MM.1S (cell line): ENCODE data around the gene CAPN12.
"Not testable (repeated sequence)": the region's sequence is repeated elsewhere in the genome, so short reads cannot be mapped to it uniquely, and the experiment has no call there.

Source experiments
- DNase-seq: peaks from one replicate; pipeline ENCODE4 v3.0.0-alpha.2; 2015
- H2AFZ ChIP-seq: fragments of 300-600 bp; sonication (generic); 2 replicates; pipeline ENCODE4 v1.6.0; 2016; ENCODE audit warnings: antibody characterized with exemption, low read length
- H3F3A ChIP-seq: fragments of 300-600 bp; sonication (generic); 2 replicates; pipeline ENCODE4 v1.6.1; 2016; ENCODE audit warnings: mild to moderate bottlenecking, antibody characterized with exemption, low read length, moderate library complexity, mixed read lengths; ENCODE audit not compliant: insufficient read depth
- H3K27ac ChIP-seq: fragments of 300-600 bp; sonication (generic); 2 replicates; pipeline ENCODE4 v1.5.1; 2016; ENCODE audit warnings: mild to moderate bottlenecking, low read length
- H3K27me3 ChIP-seq: fragments of 300-600 bp; sonication (generic); replicated peaks from 2 replicates; pipeline ENCODE4 v1.6.0; 2016; ENCODE audit warnings: low read length; ENCODE audit not compliant: insufficient read depth
- H3K36me3 ChIP-seq: fragments of 300-600 bp; sonication (generic); replicated peaks from 2 replicates; pipeline ENCODE4 v1.6.1; 2016; ENCODE audit warnings: mild to moderate bottlenecking, low read length, mixed read lengths; ENCODE audit not compliant: insufficient read depth
- H3K4me1 ChIP-seq: fragments of 300-600 bp; sonication (generic); 2 replicates; pipeline ENCODE4 v1.6.1; 2016; ENCODE audit warnings: low read length, mixed read lengths
- H3K4me2 ChIP-seq: fragments of 300-600 bp; sonication (generic); 2 replicates; pipeline ENCODE4 v1.6.0; 2016; ENCODE audit warnings: low read depth, low read length
- H3K4me3 ChIP-seq: fragments of 300-600 bp; sonication (generic); 2 replicates; pipeline ENCODE4 v1.5.1; 2016; ENCODE audit warnings: low read length, mixed read lengths
- H3K79me2 ChIP-seq: fragments of 300-600 bp; sonication (generic); 2 replicates; pipeline ENCODE4 v1.6.1; 2016; ENCODE audit warnings: mixed run types, low read length, mixed read lengths
- H3K9ac ChIP-seq: fragments of 300-600 bp; sonication (generic); 2 replicates; pipeline ENCODE4 v1.6.1; 2016; ENCODE audit warnings: low read length, mixed read lengths
- H3K9me2 ChIP-seq: fragments of 300-600 bp; sonication (generic); replicated peaks from 2 replicates; pipeline ENCODE4 v1.6.1; 2016; ENCODE audit warnings: mild to moderate bottlenecking, low read length, mixed read lengths; ENCODE audit not compliant: insufficient read depth
- H3K9me3 ChIP-seq: fragments of 300-600 bp; sonication (generic); replicated peaks from 2 replicates; pipeline ENCODE4 v1.6.1; 2016; ENCODE audit warnings: mild to moderate bottlenecking, low read length, mixed read lengths; ENCODE audit not compliant: insufficient read depth
- H4K20me1 ChIP-seq: fragments of 300-600 bp; sonication (generic); 2 replicates; pipeline ENCODE4 v1.6.1; 2016; ENCODE audit warnings: mild to moderate bottlenecking, low read length, moderate library complexity, mixed read lengths; ENCODE audit not compliant: insufficient read depth
- EZH2 ChIP-seq: fragments of 300-600 bp; sonication (generic); optimal IDR thresholded peaks from 2 replicates; pipeline ENCODE3; 2017; ENCODE audit warnings: low read depth, mild to moderate bottlenecking, antibody characterized with exemption, low read length, mixed read lengths
- EZH2phosphoT487 ChIP-seq: fragments of 300-600 bp; sonication (generic); IDR thresholded peaks from 2 replicates; pipeline ENCODE4 v1.6.1; 2018; ENCODE audit warnings: antibody characterized with exemption, low read length
- TF ChIP-seq, protein P1 (sequence below): fragments of 300-600 bp; sonication (generic); IDR thresholded peaks from 2 replicates; pipeline ENCODE4 v1.5.1; 2016; ENCODE audit warnings: antibody characterized with exemption, low read length, mixed read lengths

The CAPN12 gene

DNA sequence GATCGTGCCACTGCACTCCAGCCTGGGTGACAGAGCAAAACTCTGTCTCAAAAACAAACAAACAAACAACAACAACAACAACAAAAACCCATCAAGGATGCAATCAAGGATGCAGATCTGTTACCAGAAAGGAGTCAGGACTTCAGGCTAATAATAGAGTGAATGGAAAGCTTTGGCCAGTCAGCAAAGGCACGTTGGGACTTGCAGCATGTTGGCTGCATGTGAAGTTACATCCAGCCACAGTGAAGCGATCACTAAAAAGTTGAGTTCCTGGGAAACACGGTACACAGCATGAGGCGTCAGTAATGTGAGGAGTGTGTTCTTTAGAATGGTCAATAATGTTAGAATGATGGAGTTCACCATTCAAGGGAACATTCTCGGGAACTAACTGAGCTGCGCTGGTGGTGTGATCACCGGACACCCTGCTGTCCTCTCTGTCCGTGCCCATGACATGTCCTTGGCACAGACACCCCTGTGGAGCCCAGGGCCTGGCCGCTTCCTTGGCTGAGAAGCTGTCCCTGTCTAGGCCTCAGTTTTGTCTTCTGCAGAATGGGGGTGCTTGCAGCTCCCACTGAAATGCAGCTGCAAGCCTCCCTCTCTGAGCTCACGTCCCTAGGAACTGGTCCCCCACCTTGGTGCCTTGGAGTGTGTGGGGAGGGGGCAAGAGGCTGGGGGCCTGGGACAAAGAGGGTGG lies 42.4 kb upstream of the CAPN12 start:
- H2AFZ ChIP-seq = no peak overlapping the region

DNA sequence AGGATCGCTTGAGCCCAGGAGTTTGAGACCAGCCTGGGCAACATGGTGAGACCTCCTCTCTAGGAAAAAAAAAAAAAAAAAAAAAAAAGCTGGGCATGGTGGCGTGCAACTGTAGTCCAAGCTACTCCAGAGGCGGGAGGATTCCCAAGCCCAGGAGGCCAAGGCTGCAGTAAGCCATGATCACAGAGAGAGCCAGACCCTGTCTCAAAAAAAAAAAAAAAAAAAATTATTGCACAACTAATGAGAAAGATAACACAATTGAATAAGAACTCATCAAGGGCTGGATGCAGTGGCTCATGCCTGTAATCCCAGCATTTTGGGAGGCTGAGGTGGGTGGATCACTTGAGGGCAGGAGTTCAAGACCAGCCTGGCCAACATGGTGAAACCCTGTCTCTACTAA lies 41.8 kb upstream of the CAPN12 start:
- not testable (repeated sequence) for H3K27me3 ChIP-seq, H3K27ac ChIP-seq, H3F3A ChIP-seq, H4K20me1 ChIP-seq, H3K9me3 ChIP-seq, H3K4me3 ChIP-seq, H3K9ac ChIP-seq, DNase-seq, H3K4me2 ChIP-seq, H3K4me1 ChIP-seq, H2AFZ ChIP-seq, H3K79me2 ChIP-seq, H3K36me3 ChIP-seq, H3K9me2 ChIP-seq

More for the DNA sequence above, 42.4 kb upstream of the CAPN12 start:
- Histone ChIP-seq H3K4me1 (no peaks in the 10 kb centered on the region), H3K9me2 (no peaks in the 10 kb centered on the region), H3K4me2 (no peak overlapping the region), H3F3A (no peaks in the 10 kb centered on the region), H4K20me1 (no peaks in the 10 kb centered on the region), H3K79me2 (no peaks in the 10 kb centered on the region), H3K36me3 (no peaks in the 10 kb centered on the region), H3K9ac (no peak overlapping the region), H3K27me3 (peaks cover 3% of the 10 kb centered on the region), H3K4me3 (no peak overlapping the region), H3K27ac (no peak overlapping the region), H3K9me3 (no peaks in the 10 kb centered on the region)
- DNase-seq = no peak
- no peak for TF ChIP-seq EZH2phosphoT487
- TF ChIP-seq, protein P1, sequence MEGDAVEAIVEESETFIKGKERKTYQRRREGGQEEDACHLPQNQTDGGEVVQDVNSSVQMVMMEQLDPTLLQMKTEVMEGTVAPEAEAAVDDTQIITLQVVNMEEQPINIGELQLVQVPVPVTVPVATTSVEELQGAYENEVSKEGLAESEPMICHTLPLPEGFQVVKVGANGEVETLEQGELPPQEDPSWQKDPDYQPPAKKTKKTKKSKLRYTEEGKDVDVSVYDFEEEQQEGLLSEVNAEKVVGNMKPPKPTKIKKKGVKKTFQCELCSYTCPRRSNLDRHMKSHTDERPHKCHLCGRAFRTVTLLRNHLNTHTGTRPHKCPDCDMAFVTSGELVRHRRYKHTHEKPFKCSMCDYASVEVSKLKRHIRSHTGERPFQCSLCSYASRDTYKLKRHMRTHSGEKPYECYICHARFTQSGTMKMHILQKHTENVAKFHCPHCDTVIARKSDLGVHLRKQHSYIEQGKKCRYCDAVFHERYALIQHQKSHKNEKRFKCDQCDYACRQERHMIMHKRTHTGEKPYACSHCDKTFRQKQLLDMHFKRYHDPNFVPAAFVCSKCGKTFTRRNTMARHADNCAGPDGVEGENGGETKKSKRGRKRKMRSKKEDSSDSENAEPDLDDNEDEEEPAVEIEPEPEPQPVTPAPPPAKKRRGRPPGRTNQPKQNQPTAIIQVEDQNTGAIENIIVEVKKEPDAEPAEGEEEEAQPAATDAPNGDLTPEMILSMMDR = no peak
- no peak for TF ChIP-seq EZH2

DNA sequence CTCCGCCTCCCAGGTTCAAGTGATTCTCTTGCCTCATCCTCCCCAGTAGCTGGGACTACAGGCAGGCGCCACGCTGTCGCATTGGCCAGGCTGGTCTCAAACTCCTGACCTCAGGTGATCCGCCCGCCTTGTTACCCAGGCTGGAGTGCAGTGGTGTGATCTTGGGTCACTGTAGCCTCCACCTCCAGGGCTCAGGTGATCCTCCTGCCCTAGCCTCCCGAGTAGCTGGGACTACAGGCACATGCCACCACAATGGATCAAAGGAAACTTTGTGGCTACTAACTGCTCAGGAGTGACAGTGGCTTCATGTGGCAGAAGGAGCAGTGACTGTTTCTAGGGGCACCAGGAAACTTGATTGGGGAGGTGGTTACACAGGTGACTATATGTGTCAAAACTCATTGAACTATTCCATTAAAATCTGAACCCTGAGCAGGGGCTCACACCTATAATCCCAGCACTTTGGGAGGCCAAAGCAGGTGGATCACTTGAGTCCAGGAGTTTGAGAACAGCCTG lies 41.0 kb upstream of the CAPN12 start:
- H3K4me1 ChIP-seq = no peaks in the 10 kb centered on the region
- no peaks in the 10 kb centered on the region for H3K9me3 ChIP-seq
- H3F3A ChIP-seq = no peaks in the 10 kb centered on the region
- no peaks in the 10 kb centered on the region for H3K9me2 ChIP-seq
- H2AFZ ChIP-seq = no peak overlapping the region
- DNase-seq = no peak
- no peaks in the 10 kb centered on the region for H4K20me1 ChIP-seq
- H3K36me3 ChIP-seq = no peaks in the 10 kb centered on the region
- H3K9ac ChIP-seq = no peak overlapping the region
- no peak overlapping the region for H3K27ac ChIP-seq
- H3K79me2 ChIP-seq = no peaks in the 10 kb centered on the region
- H3K27me3 ChIP-seq = peaks cover 18% of the 10 kb centered on the region
- TF ChIP-seq EZH2 (no peak), EZH2phosphoT487 (no peak)
- TF ChIP-seq, protein P1 = no peak
- no peak overlapping the region for H3K4me2 ChIP-seq
- H3K4me3 ChIP-seq = no peak overlapping the region

DNA sequence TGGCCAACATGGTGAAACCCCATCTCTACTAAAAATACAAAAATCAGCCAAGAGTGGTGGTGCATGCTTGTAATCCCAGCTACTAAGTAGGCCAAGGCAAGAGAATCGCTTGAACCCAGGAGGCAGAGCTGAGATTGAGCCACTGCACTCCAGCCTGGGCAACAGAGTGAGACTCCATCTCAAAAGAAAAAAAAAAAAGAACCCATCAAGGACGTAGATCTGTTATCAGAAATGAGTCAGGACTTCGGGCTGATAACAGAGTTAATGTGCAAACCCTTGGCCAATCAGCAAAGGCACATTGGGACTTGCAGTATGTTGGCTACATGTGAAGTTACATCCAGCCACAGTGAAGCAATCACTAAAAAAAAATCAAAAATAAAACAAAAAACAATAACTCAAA lies 40.0 kb upstream of the CAPN12 start:
- no peaks in the 10 kb centered on the region for H3K4me1 ChIP-seq
- no peak overlapping the region for H3K27ac ChIP-seq
- H3K9me2 ChIP-seq = no peaks in the 10 kb centered on the region
- H3K9ac ChIP-seq = no peak overlapping the region
- no peaks in the 10 kb centered on the region for H3F3A ChIP-seq
- H4K20me1 ChIP-seq = no peaks in the 10 kb centered on the region
- H3K9me3 ChIP-seq = no peaks in the 10 kb centered on the region
- no peak overlapping the region for H2AFZ ChIP-seq
- no peak for DNase-seq
- H3K27me3 ChIP-seq = peaks cover 28% of the 10 kb centered on the region
- H3K4me2 ChIP-seq = no peak overlapping the region
- H3K36me3 ChIP-seq = no peaks in the 10 kb centered on the region
- H3K79me2 ChIP-seq = no peaks in the 10 kb centered on the region
- TF ChIP-seq, protein P1 = no peak
- TF ChIP-seq EZH2phosphoT487 (no peak), EZH2 (no peak)
- H3K4me3 ChIP-seq = no peak overlapping the region

DNA sequence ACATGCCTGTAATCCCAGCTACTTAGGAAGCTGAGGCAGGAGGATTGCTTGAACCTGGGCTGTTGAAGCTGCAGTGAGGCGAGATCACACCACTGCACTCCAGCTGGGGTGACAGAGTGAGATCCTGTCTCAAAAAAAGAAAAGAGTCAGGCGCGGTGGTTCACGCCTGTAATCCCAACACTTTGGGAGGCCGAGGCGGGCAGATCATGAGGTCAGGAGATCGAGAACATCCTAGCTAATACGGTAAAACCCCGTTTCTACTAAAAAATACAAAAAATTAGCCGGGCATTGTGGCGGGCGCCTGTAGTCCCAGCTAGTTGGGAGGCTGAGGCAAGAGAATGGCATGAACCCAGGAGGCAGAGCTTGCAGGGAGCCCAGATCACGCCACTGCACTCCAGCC lies 37.9 kb upstream of the CAPN12 start:
- not testable (repeated sequence) for H4K20me1 ChIP-seq, H3K36me3 ChIP-seq, H3K4me2 ChIP-seq, H3F3A ChIP-seq, H3K9me3 ChIP-seq, H3K9ac ChIP-seq, H3K79me2 ChIP-seq, H2AFZ ChIP-seq, DNase-seq, H3K4me1 ChIP-seq, H3K27ac ChIP-seq, H3K4me3 ChIP-seq, H3K9me2 ChIP-seq
- peaks cover 35% of the 10 kb centered on the region for H3K27me3 ChIP-seq
